GM23248 (cell line): ENCODE measurements around the gene NFIA. TPM values are rescaled to one million over a fixed set of nuclear protein-coding genes. Genes with fewer than 3 reads are reported as not detected.

ENCODE experiments used
- DNase-seq: peaks from one replicate; pipeline ENCODE4 v3.0.0-alpha.2; 2015
- H2AFZ ChIP-seq: fragments of 200-600 bp; sonication (generic); 2 replicates; pipeline ENCODE4 v1.6.1; 2016; ENCODE audit warnings: antibody characterized with exemption
- H3F3A ChIP-seq: fragments of 200-600 bp; sonication (generic); 2 replicates; pipeline ENCODE4 v1.6.1; 2016; ENCODE audit warnings: mild to moderate bottlenecking, antibody characterized with exemption, mixed run types; ENCODE audit not compliant: insufficient read depth
- H3K27ac ChIP-seq: fragments of 200-600 bp; sonication (generic); 2 replicates; pipeline ENCODE4 v1.5.1; 2016; ENCODE audit warnings: mild to moderate bottlenecking
- H3K27me3 ChIP-seq: fragments of 200-600 bp; sonication (generic); replicated peaks from 2 replicates; pipeline ENCODE4 v1.6.1; 2016; ENCODE audit warnings: mild to moderate bottlenecking; ENCODE audit not compliant: insufficient read depth
- H3K36me3 ChIP-seq: fragments of 200-600 bp; sonication (generic); 2 replicates; pipeline ENCODE4 v1.6.1; 2016; ENCODE audit warnings: low read depth, mild to moderate bottlenecking
- H3K4me1 ChIP-seq: fragments of 200-600 bp; sonication (generic); 2 replicates; pipeline ENCODE4 v1.6.1; 2016; ENCODE audit warnings: mild to moderate bottlenecking; ENCODE audit not compliant: insufficient read depth
- H3K4me2 ChIP-seq: fragments of 200-600 bp; sonication (generic); one replicate; pipeline ENCODE4 v1.6.1; 2016; ENCODE audit warnings: mild to moderate bottlenecking; ENCODE audit not compliant: unreplicated experiment
- H3K4me3 ChIP-seq: fragments of 200-600 bp; sonication (generic); 2 replicates; pipeline ENCODE4 v1.5.1; 2016; ENCODE audit warnings: mild to moderate bottlenecking
- H3K79me2 ChIP-seq: fragments of 200-600 bp; sonication (generic); 2 replicates; pipeline ENCODE4 v1.6.1; 2016; ENCODE audit warnings: mild to moderate bottlenecking; ENCODE audit not compliant: insufficient read depth
- H3K9ac ChIP-seq: fragments of 200-600 bp; sonication (generic); 2 replicates; pipeline ENCODE4 v1.6.1; 2016; ENCODE audit warnings: mild to moderate bottlenecking
- H3K9me2 ChIP-seq: fragments of 200-600 bp; sonication (generic); 2 replicates; pipeline ENCODE4 v1.6.1; 2016; ENCODE audit warnings: mixed run types, mild to moderate bottlenecking, moderate library complexity; ENCODE audit not compliant: insufficient read depth
- H3K9me3 ChIP-seq: fragments of 200-600 bp; sonication (generic); one replicate; pipeline ENCODE4 v1.6.1; 2017; ENCODE audit warnings: low read depth
- H4K20me1 ChIP-seq: fragments of 200-600 bp; sonication (generic); 2 replicates; pipeline ENCODE4 v1.6.0; 2016; ENCODE audit not compliant: insufficient read depth
- EZH2 ChIP-seq: fragments of 200-600 bp; sonication (generic); IDR thresholded peaks from 2 replicates; pipeline ENCODE4 v1.6.1; 2018; ENCODE audit warnings: antibody characterized with exemption, mild to moderate bottlenecking; ENCODE audit not compliant: insufficient read depth, poor library complexity, severe bottlenecking
- EZH2phosphoT487 ChIP-seq: fragments of 200-600 bp; sonication (generic); IDR thresholded peaks from 2 replicates; pipeline ENCODE4 v1.6.1; 2018; ENCODE audit warnings: antibody characterized with exemption, moderate library complexity, mild to moderate bottlenecking, low read depth; ENCODE audit not compliant: insufficient read depth
- WGBS, 2 experiments: methylation state at CpG; one replicate each; pipeline ENCODE4 v1.1.6; 2015 to 2017; ENCODE audit warnings: low lambda C conversion rate in 2 of 2, low coverage in 1 of 2; ENCODE audit errors: missing lambda C conversion rate in 2 of 2; 5-methylcytosine and 5-hydroxymethylcytosine counted together
- in situ Hi-C: fragments of 300-500 bp; cut with MboI; formaldehyde crosslinking; loops from 2 replicates; pipeline ENCODE4 v1.15.0; 2020
- polyA plus RNA-seq: library from polyadenylated mRNA; unstranded; fragments of >200 nt; fragmentation: Nextera tagmentation; extraction: Ambion mirVana; gene quantifications from 2 replicates; pipeline ENCODE4 v1.2.1, GENCODE V29; 2016
- total RNA-seq: library from RNA; depleted of rRNA; stranded (reverse); fragments of >200 nt; shearing (Covaris generic); gene quantifications from 2 replicates; pipeline ENCODE4 v1.2.3, GENCODE V29; 2014

Gene NFIA
- total and polyA plus RNA-seq, 2 experiments from 2014 or later, result 3.4 to 8.8 TPM

DNA sequence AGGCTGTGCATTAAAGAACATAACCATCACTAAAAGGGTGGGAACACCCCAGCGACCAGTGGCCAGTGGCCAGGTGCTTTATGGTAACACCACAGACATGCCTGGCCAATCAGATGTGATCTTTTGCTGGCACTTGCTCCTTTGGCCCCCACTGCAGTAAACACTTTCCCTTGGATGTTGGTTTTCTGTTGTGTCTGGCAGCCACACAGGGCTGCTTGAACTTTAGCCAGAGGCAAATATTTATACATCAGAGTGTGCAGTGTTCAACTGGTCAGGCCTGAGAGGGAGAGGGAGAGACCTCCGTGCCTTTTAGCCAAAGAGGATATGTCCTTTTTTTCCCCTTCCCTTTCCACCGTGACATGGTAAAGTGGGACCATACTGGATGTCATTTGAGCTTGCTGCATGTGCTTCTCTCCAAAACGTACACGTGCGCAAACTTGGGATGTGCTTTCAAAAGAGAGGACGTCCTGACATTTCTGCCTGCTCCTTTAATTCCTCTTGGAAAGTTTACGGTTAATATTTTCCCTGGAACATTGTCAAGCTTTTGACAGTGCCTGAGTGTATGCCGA, 101.2 kb downstream of the NFIA start:
- no peaks in the 10 kb centered on the region for H3K36me3 ChIP-seq
- WGBS, 2 experiments, result 19 to 26% methylated on average over 9 of the region's 9 CpGs
- H3K4me1 ChIP-seq, result peaks cover 23% of the 10 kb centered on the region
- H3K27me3 ChIP-seq, result no peaks in the 10 kb centered on the region
- no peaks in the 10 kb centered on the region for H3K79me2 ChIP-seq
- H3K9me2 ChIP-seq, result no peaks in the 10 kb centered on the region
- peaks cover 25% of the 10 kb centered on the region for H3F3A ChIP-seq
- H4K20me1 ChIP-seq, result no peaks in the 10 kb centered on the region
- in situ Hi-C loops, result no loop called here
- H3K4me2 ChIP-seq, result peak overlapping the region; percentile 66
- H2AFZ ChIP-seq, result peak overlapping the region; percentile 91
- peak; percentile 34 for DNase-seq
- TF ChIP-seq EZH2phosphoT487 (no peak), EZH2 (no peak)
- peak overlapping the region; percentile 62 for H3K9ac ChIP-seq
- peak overlapping the region; percentile 56 for H3K4me3 ChIP-seq
- H3K27ac ChIP-seq, result 0 out of 2 replicates have a peak overlapping the region, but pooled peaks have one; percentile 12
- H3K9me3 ChIP-seq, result no peaks in the 10 kb centered on the region

DNA sequence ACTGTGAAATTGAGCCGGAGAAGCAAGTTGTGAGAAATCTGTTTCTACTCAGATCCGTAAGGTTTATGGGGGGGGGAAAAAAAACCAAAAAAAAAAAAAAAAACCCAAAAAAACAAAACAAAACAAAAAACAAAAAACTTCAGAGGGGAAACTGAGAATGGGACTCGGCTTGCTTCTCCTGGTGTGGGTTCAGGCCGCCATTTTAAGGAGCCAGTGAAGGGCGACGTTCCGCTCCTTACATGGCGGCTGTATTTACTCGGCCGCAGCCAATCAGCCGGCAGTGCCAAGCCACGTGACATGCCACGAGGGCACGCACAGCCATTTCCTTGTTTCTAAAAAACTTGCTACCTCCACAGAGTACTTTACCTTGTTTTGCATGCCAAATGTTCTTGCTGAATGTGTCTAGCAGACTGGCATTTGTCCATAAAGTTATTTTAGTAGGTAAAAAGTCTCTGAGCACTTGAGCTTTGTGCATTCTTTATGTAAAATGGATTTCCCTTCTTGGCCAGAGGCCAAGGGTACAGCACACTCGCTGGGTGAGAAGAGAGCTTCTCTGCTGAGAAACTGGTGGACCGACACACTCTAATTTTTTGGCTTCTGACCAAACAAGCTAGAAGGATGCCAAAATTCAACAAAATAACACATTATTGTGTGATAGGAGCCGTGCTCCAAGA, 101.8 kb downstream of the NFIA start:
- 8 to 9% methylated on average over 17 of the region's 17 CpGs for WGBS, 2 experiments
- Histone ChIP-seq H3K9ac (peak overlapping the region; percentile 62), H3F3A (peaks cover 25% of the 10 kb centered on the region), H3K9me2 (no peaks in the 10 kb centered on the region), H3K79me2 (no peaks in the 10 kb centered on the region), H3K9me3 (no peaks in the 10 kb centered on the region), H3K27me3 (no peaks in the 10 kb centered on the region), H3K4me2 (peak overlapping the region; percentile 66), H2AFZ (peak overlapping the region; percentile 91), H3K4me3 (peak overlapping the region; percentile 56), H3K4me1 (peaks cover 23% of the 10 kb centered on the region), H4K20me1 (no peaks in the 10 kb centered on the region), H3K27ac (peak overlapping the region; percentile 25), H3K36me3 (no peaks in the 10 kb centered on the region)
- in situ Hi-C loops, result no loop called here
- peak; percentile 92 for DNase-seq
- no peak for TF ChIP-seq EZH2
- TF ChIP-seq EZH2phosphoT487, result no peak

DNA sequence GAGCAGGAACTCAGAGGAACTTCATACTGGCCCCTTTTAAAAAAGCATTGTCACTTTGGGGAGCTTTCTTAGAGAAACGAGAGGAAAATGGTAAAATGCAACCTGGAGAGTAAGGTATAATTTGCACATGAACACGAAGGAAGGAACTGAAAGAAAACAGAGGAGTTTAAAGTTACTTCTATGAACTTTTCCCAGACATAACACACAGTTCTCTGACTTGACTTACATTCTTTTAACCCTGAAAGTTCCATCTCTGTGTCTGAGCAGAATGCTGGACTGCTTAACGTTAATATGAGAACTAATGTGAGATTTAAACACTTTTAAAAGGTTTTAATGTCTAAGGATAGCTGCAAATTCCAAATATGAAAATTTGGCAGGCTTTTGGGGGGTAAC, 102.3 kb downstream of the NFIA start:
- Histone ChIP-seq H3K36me3 (no peaks in the 10 kb centered on the region), H3F3A (peaks cover 25% of the 10 kb centered on the region), H2AFZ (peak overlapping the region; percentile 91), H3K4me3 (peak overlapping the region; percentile 56), H3K79me2 (no peaks in the 10 kb centered on the region), H3K4me1 (peaks cover 23% of the 10 kb centered on the region), H3K4me2 (peak overlapping the region; percentile 66), H3K27me3 (no peaks in the 10 kb centered on the region), H3K9me3 (no peaks in the 10 kb centered on the region), H4K20me1 (no peaks in the 10 kb centered on the region), H3K9me2 (no peaks in the 10 kb centered on the region), H3K9ac (peak overlapping the region; percentile 62), H3K27ac (peak overlapping the region; percentile 25)
- 12 to 13% methylated on average over 3 of the region's 3 CpGs for WGBS, 2 experiments
- no peak for DNase-seq
- in situ Hi-C loops, result no loop called here
- no peak for TF ChIP-seq EZH2
- no peak for TF ChIP-seq EZH2phosphoT487

DNA sequence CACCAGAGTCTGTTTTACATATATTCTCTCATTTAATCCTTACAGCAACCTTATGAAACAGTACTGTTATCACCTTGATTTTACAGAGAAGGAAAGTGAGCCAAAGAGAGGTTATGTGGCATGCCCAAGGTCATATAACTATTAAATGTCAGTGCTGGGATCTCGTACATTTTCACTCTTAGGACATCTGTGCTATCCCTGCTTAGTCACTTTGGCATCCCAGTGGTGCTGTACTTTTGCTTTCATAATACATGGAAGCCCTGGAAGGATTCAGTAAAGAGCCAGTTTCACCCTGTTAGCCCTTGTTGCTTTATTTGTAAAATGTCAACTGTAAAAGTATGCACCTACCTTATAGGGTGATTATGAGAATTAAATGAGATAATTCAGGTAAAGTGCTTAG, 104.4 kb downstream of the NFIA start:
- no peaks in the 10 kb centered on the region for H3K79me2 ChIP-seq
- H3K4me2 ChIP-seq, result no peak overlapping the region
- peaks cover 17% of the 10 kb centered on the region for H3F3A ChIP-seq
- H3K9ac ChIP-seq, result no peak overlapping the region
- H3K9me2 ChIP-seq, result no peaks in the 10 kb centered on the region
- H3K4me1 ChIP-seq, result peaks cover 19% of the 10 kb centered on the region
- TF ChIP-seq EZH2, result no peak
- no peak for TF ChIP-seq EZH2phosphoT487
- peak; percentile 47 for DNase-seq
- no peaks in the 10 kb centered on the region for H3K27me3 ChIP-seq
- H2AFZ ChIP-seq, result no peak overlapping the region
- H3K36me3 ChIP-seq, result no peaks in the 10 kb centered on the region
- H3K4me3 ChIP-seq, result no peak overlapping the region
- H3K9me3 ChIP-seq, result no peaks in the 10 kb centered on the region
- no peaks in the 10 kb centered on the region for H4K20me1 ChIP-seq
- in situ Hi-C loops, result no loop called here
- H3K27ac ChIP-seq, result no peak overlapping the region
- WGBS, 2 experiments, result 19 to 36% methylated on average over 1 of the region's 1 CpG
